GM06990 (cell line): Measurements from ENCODE around the gene SLC66A1.
A peak's percentile ranks its signal among the peaks of the same experiment; 100 is the strongest.

Experiments used
- DNase-seq: peaks from one replicate; pipeline ENCODE4 v3.0.0-alpha.2; 2011; ENCODE audit not compliant: insufficient read length; ENCODE audit errors: extremely low read depth
- H3K27me3 ChIP-seq: replicated peaks from 2 replicates; pipeline ENCODE4 v1.6.0; 2011; ENCODE audit warnings: low read length; ENCODE audit not compliant: control insufficient read depth, insufficient read depth
- H3K36me3 ChIP-seq: 2 replicates; pipeline ENCODE4 v1.5.1; 2011; ENCODE audit warnings: low read length; ENCODE audit not compliant: control insufficient read depth, insufficient read depth
- H3K4me3 ChIP-seq: replicated peaks from 2 replicates; pipeline ENCODE4 v1.5.1; 2011; ENCODE audit warnings: low read depth, mild to moderate bottlenecking, control low read depth, low read length
- CTCF ChIP-seq: IDR thresholded peaks from 2 replicates; pipeline ENCODE4 v1.5.1; 2011; ENCODE audit warnings: low read length, control low read depth, mild to moderate bottlenecking, inconsistent platforms; ENCODE audit not compliant: insufficient read depth, poor library complexity, severe bottlenecking

Gene SLC66A1

GRCh38 chr1:19313961-19314882 lies 2.1 kb downstream of the SLC66A1 start:
- H3K27me3 ChIP-seq: no peaks in the 10 kb centered on the region
- peak; percentile 48 for DNase-seq
- TF ChIP-seq CTCF: no peak
- no peak overlapping the region for H3K4me3 ChIP-seq
- H3K36me3 ChIP-seq: peaks cover 3% of the 10 kb centered on the region; the same call in 1 of the 2 replicates

- no peak overlapping the region; the same call in 1 of the 2 replicates for H3K4me3 ChIP-seq
- no peaks in the 10 kb centered on the region for H3K27me3 ChIP-seq
- DNase-seq: peak; percentile 72
- no peak for TF ChIP-seq CTCF
- H3K36me3 ChIP-seq: peaks cover 3% of the 10 kb centered on the region; the same call in 1 of the 2 replicates
These were observed 3.5 kb downstream of the SLC66A1 start for GRCh38 chr1:19315378-19316198.

- no peak for TF ChIP-seq CTCF
- DNase-seq: no peak
- H3K27me3 ChIP-seq: no peaks in the 10 kb centered on the region
- no peak overlapping the region for H3K4me3 ChIP-seq
- H3K36me3 ChIP-seq: peaks cover 3% of the 10 kb centered on the region; the same call in 1 of the 2 replicates
These were observed 5.2 kb downstream of the SLC66A1 start for GRCh38 chr1:19317126-19317910.

- Histone ChIP-seq H3K27me3 (no peaks in the 10 kb centered on the region), H3K4me3 (no peak overlapping the region), H3K36me3 (peaks cover 6% of the 10 kb centered on the region)
- no peak for DNase-seq
- TF ChIP-seq CTCF: no peak
These were observed 7.1 kb downstream of the SLC66A1 start for GRCh38 chr1:19319196-19319595.

- Histone ChIP-seq H3K27me3 (no peaks in the 10 kb centered on the region), H3K4me3 (no peak overlapping the region), H3K36me3 (peaks cover 8% of the 10 kb centered on the region)
- DNase-seq: no peak
- TF ChIP-seq CTCF: no peak
These were observed 8.9 kb downstream of the SLC66A1 start for GRCh38 chr1:19321071-19321470.
